OCI-LY3 (cell line): ENCODE results near the gene DEXI.
A peak's percentile ranks its signal among the peaks of the same experiment; 100 is the strongest.

Experiments used
- H2AFZ ChIP-seq: fragments of 200-600, 300-600 bp; shearing (Covaris generic); 2 replicates; pipeline ENCODE4 v1.6.0; 2014; ENCODE audit warnings: antibody characterized with exemption, low read depth, low read length
- H3K27ac ChIP-seq: fragments of 200-600, 300-600 bp; sonication (generic); 2 replicates; pipeline ENCODE4 v1.5.1; 2014; ENCODE audit warnings: mild to moderate bottlenecking, low read length, moderate library complexity, mixed read lengths
- H3K27me3 ChIP-seq: fragments of 200-600, 300-600 bp; sonication (generic); 2 replicates; pipeline ENCODE4 v1.6.1; 2014; ENCODE audit warnings: low read depth, low read length, mixed read lengths
- H3K36me3 ChIP-seq: fragments of 200-600, 300-600 bp; sonication (generic); replicated peaks from 2 replicates; pipeline ENCODE3; 2014; ENCODE audit warnings: low read depth, low read length, mixed read lengths
- H3K4me1 ChIP-seq: fragments of 300-600, 200-600 bp; sonication (generic); 2 replicates; pipeline ENCODE4 v1.6.1; 2014; ENCODE audit warnings: low read length, mixed read lengths
- H3K4me2 ChIP-seq: fragments of 200-600, 300-600 bp; sonication (generic); 2 replicates; pipeline ENCODE4 v1.6.1; 2014; ENCODE audit warnings: low read length, mixed read lengths
- H3K4me3 ChIP-seq: fragments of 300-600, 200-600 bp; sonication (generic); 2 replicates; pipeline ENCODE4 v1.5.1; 2014; ENCODE audit warnings: antibody characterized with exemption, mild to moderate bottlenecking, low read length, moderate library complexity
- H3K79me2 ChIP-seq: fragments of 300-600, 200-600 bp; shearing (Covaris generic); 2 replicates; pipeline ENCODE4 v1.6.1; 2014; ENCODE audit warnings: mild to moderate bottlenecking, low read length, mixed read lengths
- H3K9ac ChIP-seq: fragments of 300-600, 200-600 bp; shearing (Covaris generic); 2 replicates; pipeline ENCODE4 v1.6.0; 2014; ENCODE audit warnings: mild to moderate bottlenecking, low read length, moderate library complexity
- H3K9me3 ChIP-seq: fragments of 200-600, 300-600 bp; shearing (Covaris generic); 2 replicates; pipeline ENCODE4 v1.6.1; 2014; ENCODE audit warnings: low read length, mixed read lengths; ENCODE audit not compliant: insufficient read depth
- H4K20me1 ChIP-seq: fragments of 200-600, 300-600 bp; sonication (generic); 2 replicates; pipeline ENCODE4 v1.6.1; 2016; ENCODE audit warnings: low read length, mixed read lengths; ENCODE audit not compliant: insufficient read depth
- EZH2phosphoT487 ChIP-seq: fragments of 200-600 bp; shearing (Covaris generic); IDR thresholded peaks from 2 replicates; pipeline ENCODE4 v1.6.1; 2018; ENCODE audit warnings: antibody characterized with exemption, mixed run types, low read depth
- TF ChIP-seq, protein P1 (sequence below): fragments of 200-600, 300-600 bp; sonication (generic); IDR thresholded peaks from 2 replicates; pipeline ENCODE4 v1.5.1; 2014; ENCODE audit warnings: antibody characterized with exemption, low read length, low read depth

The DEXI gene

DNA sequence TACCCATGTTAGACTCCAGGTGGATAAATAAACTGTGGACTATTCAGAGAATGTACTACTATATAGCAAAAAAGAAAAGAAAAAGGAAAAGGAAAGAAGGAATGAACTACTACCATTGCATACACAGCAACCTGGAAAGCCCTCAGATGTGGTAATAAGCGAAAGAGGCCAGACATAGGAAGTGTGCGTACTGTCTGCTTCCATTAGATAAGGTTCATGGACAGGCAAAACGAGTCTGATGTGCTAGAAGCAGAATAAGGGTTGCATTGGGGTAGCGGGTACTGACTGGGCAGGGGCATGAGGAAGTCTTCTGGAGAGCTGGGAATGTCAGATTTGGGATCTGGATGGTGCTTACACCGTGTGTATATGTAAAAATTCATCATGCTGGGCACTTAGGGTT, 23.9 kb upstream of the DEXI start:
- H3K9me3 ChIP-seq, result peaks cover 3% of the 10 kb centered on the region; the same call in 1 of the 2 replicates
- H3K27ac ChIP-seq, result peak overlapping the region; percentile 78; the same call in 1 of the 2 replicates
- peak overlapping the region; percentile 28 for H3K9ac ChIP-seq
- no peak overlapping the region for H2AFZ ChIP-seq
- no peak for TF ChIP-seq EZH2phosphoT487
- TF ChIP-seq, protein P1, sequence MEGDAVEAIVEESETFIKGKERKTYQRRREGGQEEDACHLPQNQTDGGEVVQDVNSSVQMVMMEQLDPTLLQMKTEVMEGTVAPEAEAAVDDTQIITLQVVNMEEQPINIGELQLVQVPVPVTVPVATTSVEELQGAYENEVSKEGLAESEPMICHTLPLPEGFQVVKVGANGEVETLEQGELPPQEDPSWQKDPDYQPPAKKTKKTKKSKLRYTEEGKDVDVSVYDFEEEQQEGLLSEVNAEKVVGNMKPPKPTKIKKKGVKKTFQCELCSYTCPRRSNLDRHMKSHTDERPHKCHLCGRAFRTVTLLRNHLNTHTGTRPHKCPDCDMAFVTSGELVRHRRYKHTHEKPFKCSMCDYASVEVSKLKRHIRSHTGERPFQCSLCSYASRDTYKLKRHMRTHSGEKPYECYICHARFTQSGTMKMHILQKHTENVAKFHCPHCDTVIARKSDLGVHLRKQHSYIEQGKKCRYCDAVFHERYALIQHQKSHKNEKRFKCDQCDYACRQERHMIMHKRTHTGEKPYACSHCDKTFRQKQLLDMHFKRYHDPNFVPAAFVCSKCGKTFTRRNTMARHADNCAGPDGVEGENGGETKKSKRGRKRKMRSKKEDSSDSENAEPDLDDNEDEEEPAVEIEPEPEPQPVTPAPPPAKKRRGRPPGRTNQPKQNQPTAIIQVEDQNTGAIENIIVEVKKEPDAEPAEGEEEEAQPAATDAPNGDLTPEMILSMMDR, result no peak
- H3K36me3 ChIP-seq, result peaks cover 16% of the 10 kb centered on the region
- H3K4me2 ChIP-seq, result peak overlapping the region; percentile 82
- H3K27me3 ChIP-seq, result no peaks in the 10 kb centered on the region
- H3K79me2 ChIP-seq, result no peaks in the 10 kb centered on the region
- no peaks in the 10 kb centered on the region for H4K20me1 ChIP-seq
- peak overlapping the region; percentile 58; the same call in 1 of the 2 replicates for H3K4me3 ChIP-seq
- peaks cover 36% of the 10 kb centered on the region for H3K4me1 ChIP-seq

DNA sequence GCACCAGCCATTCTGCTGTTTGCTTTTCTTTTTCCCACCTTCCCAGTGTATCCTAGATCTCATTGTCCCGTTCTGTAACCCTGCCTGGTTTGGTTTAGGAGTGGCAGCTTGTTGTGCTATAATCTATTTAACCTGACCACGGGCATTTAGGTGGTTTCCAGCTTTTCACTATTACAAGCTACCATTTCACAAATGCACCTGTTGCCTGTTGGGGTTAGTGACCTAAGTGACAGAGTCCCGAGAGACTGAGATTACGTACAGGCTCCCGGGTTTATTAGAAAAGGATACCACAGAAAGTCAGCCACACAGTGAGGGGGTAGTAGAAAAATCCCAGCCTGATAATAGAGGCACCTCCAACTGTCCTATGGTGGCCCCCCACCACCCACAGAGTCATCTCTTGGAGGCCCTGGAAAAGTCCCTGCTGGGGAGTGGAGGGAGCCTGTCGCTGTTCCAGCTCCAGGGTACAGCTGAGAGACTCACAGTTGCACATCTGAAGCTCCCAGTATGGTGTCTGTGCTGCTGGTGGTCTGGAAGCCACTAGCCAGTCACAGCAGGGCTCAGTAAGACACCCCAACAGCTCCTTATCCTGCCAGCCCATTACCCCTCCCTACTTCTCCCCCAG, 23.3 kb upstream of the DEXI start:
- peak overlapping the region; percentile 78 for H3K27ac ChIP-seq
- H3K9me3 ChIP-seq, result peaks cover 3% of the 10 kb centered on the region; the same call in 1 of the 2 replicates
- H3K36me3 ChIP-seq, result peaks cover 12% of the 10 kb centered on the region
- H2AFZ ChIP-seq, result no peak overlapping the region
- H3K4me1 ChIP-seq, result peaks cover 36% of the 10 kb centered on the region
- no peak for TF ChIP-seq EZH2phosphoT487
- TF ChIP-seq, protein P1, result no peak
- peak overlapping the region; percentile 82 for H3K4me2 ChIP-seq
- peak overlapping the region; percentile 28 for H3K9ac ChIP-seq
- H3K4me3 ChIP-seq, result peak overlapping the region; percentile 58
- no peaks in the 10 kb centered on the region for H3K79me2 ChIP-seq
- H3K27me3 ChIP-seq, result no peaks in the 10 kb centered on the region
- no peaks in the 10 kb centered on the region for H4K20me1 ChIP-seq

DNA sequence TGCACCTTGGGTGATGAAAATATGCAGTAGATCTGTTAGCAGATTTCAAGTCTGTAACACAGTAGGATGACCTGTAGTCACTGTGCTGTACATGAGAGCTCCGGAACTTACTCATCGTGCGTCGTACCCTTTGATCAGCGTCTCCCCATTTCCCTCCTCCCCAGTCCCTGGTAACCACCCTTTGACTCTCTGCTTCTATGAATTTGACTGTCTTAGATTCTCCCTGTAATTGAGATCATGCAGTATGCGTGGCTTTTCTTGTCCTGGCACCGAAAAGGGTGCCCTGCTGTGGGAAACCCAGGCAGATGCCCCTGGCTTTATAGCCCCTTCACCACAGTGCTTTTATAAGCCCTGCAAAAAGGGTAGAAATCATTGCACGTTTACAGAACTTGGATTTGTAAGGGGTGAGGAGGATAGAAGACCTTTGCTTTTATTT, 22.6 kb upstream of the DEXI start:
- TF ChIP-seq, protein P1, result no peak
- no peak for TF ChIP-seq EZH2phosphoT487
- Histone ChIP-seq H3K27ac (peak overlapping the region; percentile 78), H3K27me3 (no peaks in the 10 kb centered on the region), H3K79me2 (no peaks in the 10 kb centered on the region), H3K4me3 (peak overlapping the region; percentile 58), H3K4me2 (peak overlapping the region; percentile 82), H3K36me3 (peaks cover 12% of the 10 kb centered on the region), H4K20me1 (no peaks in the 10 kb centered on the region), H3K9ac (peak overlapping the region; percentile 22), H3K4me1 (peaks cover 36% of the 10 kb centered on the region), H3K9me3 (peaks cover 3% of the 10 kb centered on the region; the same call in 1 of the 2 replicates), H2AFZ (no peak overlapping the region)

DNA sequence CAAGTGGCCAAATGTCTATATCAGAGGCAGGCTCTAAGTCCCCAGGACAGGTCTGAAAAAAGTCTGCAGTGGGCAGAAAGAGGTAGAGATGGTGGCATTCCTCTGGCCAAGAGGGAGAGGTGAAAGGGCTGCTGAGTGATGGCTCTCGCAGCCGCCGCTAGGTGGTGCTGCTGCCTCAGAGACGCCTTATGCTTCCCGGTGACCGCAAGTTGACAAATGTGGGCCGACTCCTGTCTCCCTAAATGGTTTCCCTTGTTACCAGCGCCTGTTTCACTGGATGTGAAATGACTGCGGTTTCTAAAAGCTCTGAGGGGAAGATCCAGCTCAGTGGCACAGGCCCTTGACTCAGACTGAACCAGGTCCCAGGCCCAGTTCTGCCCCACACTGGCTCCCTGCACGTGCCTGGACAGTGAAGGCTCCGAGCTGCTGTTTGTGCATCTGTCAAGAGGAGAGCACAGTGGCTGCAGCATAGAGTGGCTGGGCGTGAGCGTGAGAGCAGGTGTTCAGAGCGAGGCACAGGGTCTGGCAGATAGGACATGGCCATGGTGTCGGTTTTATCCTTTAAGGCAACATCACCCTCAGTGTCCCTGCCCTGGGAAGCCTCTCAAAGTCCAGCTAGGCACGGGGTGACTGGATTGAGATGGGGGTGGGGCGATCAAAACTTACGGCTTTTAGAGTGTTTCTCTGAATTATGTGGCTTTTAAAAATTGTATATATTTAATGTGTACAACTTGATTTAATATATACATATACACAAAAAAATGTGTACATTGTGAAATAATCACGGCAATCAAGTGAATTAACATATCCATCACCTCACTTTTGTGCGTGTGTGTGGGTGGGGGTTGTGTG, 22.0 kb upstream of the DEXI start:
- Histone ChIP-seq H2AFZ (no peak overlapping the region), H3K79me2 (no peaks in the 10 kb centered on the region), H3K9ac (peak overlapping the region; percentile 22), H3K4me2 (peak overlapping the region; percentile 82), H3K27ac (peak overlapping the region; percentile 78), H3K4me3 (peak overlapping the region; percentile 58), H3K9me3 (peaks cover 3% of the 10 kb centered on the region; the same call in 1 of the 2 replicates), H4K20me1 (no peaks in the 10 kb centered on the region), H3K4me1 (peaks cover 36% of the 10 kb centered on the region), H3K27me3 (no peaks in the 10 kb centered on the region), H3K36me3 (peaks cover 12% of the 10 kb centered on the region)
- TF ChIP-seq, protein P1, result peak; percentile 91
- no peak for TF ChIP-seq EZH2phosphoT487
